ENCODE results near the gene IER5L. TPM values are rescaled to one million over a fixed set of nuclear protein-coding genes. Genes with fewer than 3 reads are reported as not detected.

Gene IER5L
- total and polyA plus RNA-seq, 2 donors (not counting 3 experiments of a cell fraction or from before 2014, with no cell fraction given) = 5.3 to 12.3 TPM

- FAIRE-seq (no peak), DNase-seq (ENCODE audit: low read depth, low spot score) (no peak)
- Histone ChIP-seq H3K4me3 (replicated peaks in 1 of 3; ENCODE audit: insufficient read depth in 1 of 3, low read depth in 1 of 3, low read length in 3 of 3) (no peak overlapping the region), H3K4me2 (ENCODE audit: insufficient read depth, low read length) (no peak overlapping the region), H4K20me1 (replicated peaks; ENCODE audit: control insufficient read depth, extremely low read depth, insufficient read depth, low read length) (no peaks in the 10 kb centered on the region), H2AFZ (ENCODE audit: low read depth, low read length) (no peak overlapping the region), H3K27ac (ENCODE audit: insufficient read depth, low read depth, low read length) (no peak overlapping the region), H3K9me3 (replicated peaks; ENCODE audit: control insufficient read depth, insufficient read depth, low read length) (no peaks in the 10 kb centered on the region), H3K9me1 (replicated peaks; ENCODE audit: control insufficient read depth, extremely low read depth, insufficient read depth, low read length) (no peaks in the 10 kb centered on the region), H3K4me1 (ENCODE audit: control insufficient read depth, extremely low read depth, insufficient read depth, low read length) (peaks cover 6% of the 10 kb centered on the region), H3K27me3 (ENCODE audit: control insufficient read depth in 2 of 2, insufficient read depth in 2 of 2, low read length in 2 of 2) (peaks cover 0 to 4% of the 10 kb centered on the region in 2 experiments), H3K9ac (replicated peaks; ENCODE audit: extremely low read depth, insufficient read depth, low read length) (no peak overlapping the region), H3K36me3 (ENCODE audit: control insufficient read depth in 2 of 2, extremely low read depth in 1 of 2, insufficient read depth in 2 of 2, low read length in 2 of 2) (no peaks in the 10 kb centered on the region), H3K79me2 (ENCODE audit: control insufficient read depth, insufficient read depth, low read length) (no peaks in the 10 kb centered on the region)
- CTCF ChIA-PET = interaction anchor here (1.0 to 1.4 kb wide), 2 partner anchors 11 to 53 kb away, joined by 3 to 9 read pairs; no protein-coding TSS in a partner anchor
- dilution Hi-C loops (cut with MboI; ENCODE audit: extremely low pct_ligation_motif_present, low sequenced_read_pairs) (no loop called here), intact Hi-C loops (cut with micrococcal nuclease) (no loop called here)
- BruUV-seq (replicated peaks) = no TSS peak
- POLR2A ChIA-PET = no interaction called here
- no peak for TF ChIP-seq POLR2AphosphoS5 (IDR thresholded peaks at IDR 0.05; ENCODE audit: insufficient read depth, low read depth, low read length)
- TF ChIP-seq JUN (IDR thresholded peaks at IDR 0.05; ENCODE audit: borderline replicate concordance, insufficient read depth, insufficient read length, low read depth) = no peak
- TF ChIP-seq, protein P1, sequence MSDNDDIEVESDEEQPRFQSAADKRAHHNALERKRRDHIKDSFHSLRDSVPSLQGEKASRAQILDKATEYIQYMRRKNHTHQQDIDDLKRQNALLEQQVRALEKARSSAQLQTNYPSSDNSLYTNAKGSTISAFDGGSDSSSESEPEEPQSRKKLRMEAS (IDR thresholded peaks at IDR 0.05; ENCODE audit: insufficient read depth, insufficient read length) = no peak
- TF ChIP-seq GATA2 (IDR thresholded peaks at IDR 0.05; ENCODE audit: insufficient read depth, insufficient read length, low read depth, low read length) = no peak
- TF ChIP-seq POLR2A (IDR thresholded peaks at IDR 0.05; ENCODE audit: low read depth, low read length) = no peak
- no peak for TF ChIP-seq EZH2 (IDR thresholded peaks at IDR 0.05; ENCODE audit: borderline replicate concordance, low read depth, low read length, severe bottlenecking)
- TF ChIP-seq FOS (IDR thresholded peaks at IDR 0.05; ENCODE audit: borderline replicate concordance, insufficient read depth, low read length) = no peak
- TF ChIP-seq, protein P2, sequence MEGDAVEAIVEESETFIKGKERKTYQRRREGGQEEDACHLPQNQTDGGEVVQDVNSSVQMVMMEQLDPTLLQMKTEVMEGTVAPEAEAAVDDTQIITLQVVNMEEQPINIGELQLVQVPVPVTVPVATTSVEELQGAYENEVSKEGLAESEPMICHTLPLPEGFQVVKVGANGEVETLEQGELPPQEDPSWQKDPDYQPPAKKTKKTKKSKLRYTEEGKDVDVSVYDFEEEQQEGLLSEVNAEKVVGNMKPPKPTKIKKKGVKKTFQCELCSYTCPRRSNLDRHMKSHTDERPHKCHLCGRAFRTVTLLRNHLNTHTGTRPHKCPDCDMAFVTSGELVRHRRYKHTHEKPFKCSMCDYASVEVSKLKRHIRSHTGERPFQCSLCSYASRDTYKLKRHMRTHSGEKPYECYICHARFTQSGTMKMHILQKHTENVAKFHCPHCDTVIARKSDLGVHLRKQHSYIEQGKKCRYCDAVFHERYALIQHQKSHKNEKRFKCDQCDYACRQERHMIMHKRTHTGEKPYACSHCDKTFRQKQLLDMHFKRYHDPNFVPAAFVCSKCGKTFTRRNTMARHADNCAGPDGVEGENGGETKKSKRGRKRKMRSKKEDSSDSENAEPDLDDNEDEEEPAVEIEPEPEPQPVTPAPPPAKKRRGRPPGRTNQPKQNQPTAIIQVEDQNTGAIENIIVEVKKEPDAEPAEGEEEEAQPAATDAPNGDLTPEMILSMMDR (IDR thresholded peaks at IDR 0.05; ENCODE audit: extremely low read depth in 1 of 2, insufficient read depth in 1 of 2, low read depth in 1 of 2, low read length in 2 of 2) = no peak
These were observed 17.5 kb upstream of the IER5L start for GRCh38 chr9:129195606-129196005.

Data from endothelial cell of umbilical vein (primary cell).